SK-N-SH (cell line): Measurements from ENCODE around the gene PAAF1. TPM values are rescaled to one million over a fixed set of nuclear protein-coding genes. Genes with fewer than 3 reads are reported as not detected.

Experiments used
- CTCF ChIA-PET: fragments of 300-600, 350-600 bp; formaldehyde crosslinking; extraction: SDS; loops from one replicate; lab custom pipeline; 2021; lab: Yijun Ruan, JAX
- POLR2A ChIA-PET: fragments of 350-600 bp; sonication (Branson Sonifier 250); formaldehyde crosslinking; extraction: SDS; loops from one replicate; lab custom pipeline; 2020; ENCODE audit warnings: antibody characterized with exemption, inconsistent platforms; lab: Yijun Ruan, JAX
- DNase-seq: peaks from one replicate; pipeline ENCODE4 v3.0.0; 2012
- H2AFZ ChIP-seq: fragments of 200-600 bp; sonication (generic); 2 replicates; pipeline ENCODE4 v1.8.1; 2016; ENCODE audit warnings: antibody characterized with exemption, mild to moderate bottlenecking, low read depth
- H3F3A ChIP-seq: fragments of 200-600 bp; sonication (generic); replicated peaks from 2 replicates; pipeline ENCODE3; 2016; ENCODE audit warnings: antibody characterized with exemption, mild to moderate bottlenecking; ENCODE audit not compliant: insufficient read depth
- H3K27ac ChIP-seq, 2 experiments: fragments of 200-500 bp in 1 of 2; fragments of 200-600 bp in 1 of 2; sonication (Bioruptor generic) in 1 of 2; sonication (generic), shearing (Covaris generic) in 1 of 2; 2 replicates each; pipeline versions ENCODE4 v1.5.1 to v1.6.1; 2014 to 2016; ENCODE audit warnings: low read depth in 2 of 2, inconsistent platforms in 1 of 2, low read length in 1 of 2, mild to moderate bottlenecking in 1 of 2, mixed read lengths in 1 of 2
- H3K27me3 ChIP-seq: fragments of 200-600 bp; sonication (generic), shearing (Covaris generic); 2 replicates; pipeline ENCODE4 v1.6.1; 2016; ENCODE audit warnings: mixed run types; ENCODE audit not compliant: insufficient read depth
- H3K36me3 ChIP-seq, 2 experiments: fragments of 200-500 bp in 1 of 2; fragments of 200-600 bp in 1 of 2; sonication (Bioruptor generic) in 1 of 2; sonication (generic) in 1 of 2; replicated peaks in 1 of 2; 2 replicates each; pipeline versions ENCODE3 to v1.5.1; 2014 to 2016; ENCODE audit warnings: low read length in 1 of 2, mild to moderate bottlenecking in 1 of 2; ENCODE audit not compliant: insufficient read depth in 2 of 2, control insufficient read depth in 1 of 2
- H3K4me1 ChIP-seq, 2 experiments: fragments of 200-500 bp in 1 of 2; fragments of 200-600 bp in 1 of 2; sonication (Bioruptor generic) in 1 of 2; sonication (generic), shearing (Covaris generic) in 1 of 2; 2 replicates each; pipeline versions ENCODE4 v1.5.1 to v1.6.1; 2014 to 2016; ENCODE audit warnings: low read depth in 1 of 2, low read length in 1 of 2, mixed run types in 1 of 2; ENCODE audit not compliant: insufficient read depth in 2 of 2, control insufficient read depth in 1 of 2
- H3K4me2 ChIP-seq: fragments of 200-600 bp; sonication (generic), shearing (Covaris generic); 2 replicates; pipeline ENCODE4 v1.6.1; 2017; ENCODE audit warnings: mixed run types
- H3K4me3 ChIP-seq, 2 experiments: fragments of 200-500 bp in 1 of 2; fragments of 200-600 bp in 1 of 2; sonication (Bioruptor generic) in 1 of 2; sonication (generic), shearing (Covaris generic) in 1 of 2; 2 replicates each; pipeline versions ENCODE4 v1.5.1 to v1.8.1; 2014 to 2016; ENCODE audit warnings: low read depth in 2 of 2, inconsistent platforms in 1 of 2, low read length in 1 of 2, mild to moderate bottlenecking in 1 of 2, mixed read lengths in 1 of 2, moderate library complexity in 1 of 2
- H3K79me2 ChIP-seq: fragments of 200-600 bp; sonication (generic); 2 replicates; pipeline ENCODE4 v1.8.1; 2017; ENCODE audit warnings: mild to moderate bottlenecking; ENCODE audit not compliant: insufficient read depth
- H3K9ac ChIP-seq: fragments of 200-600 bp; sonication (generic); 2 replicates; pipeline ENCODE4 v1.6.1; 2017; ENCODE audit warnings: mixed run types
- H3K9me2 ChIP-seq: fragments of 200-600 bp; sonication (generic); 2 replicates; pipeline ENCODE4 v1.6.1; 2017; ENCODE audit warnings: mixed run types
- H3K9me3 ChIP-seq: fragments of 200-600 bp; sonication (generic); 2 replicates; pipeline ENCODE4 v1.6.1; 2017; ENCODE audit warnings: mixed run types, mild to moderate bottlenecking, moderate library complexity
- H4K20me1 ChIP-seq: fragments of 200-600 bp; sonication (generic); 2 replicates; pipeline ENCODE4 v1.6.1; 2017; ENCODE audit warnings: mild to moderate bottlenecking, mixed run types; ENCODE audit not compliant: insufficient read depth
- FOXM1 ChIP-seq: IDR thresholded peaks from 2 replicates; pipeline ENCODE4 v1.4.0; 2012; ENCODE audit warnings: low read depth, mild to moderate bottlenecking
- MXI1 ChIP-seq: IDR thresholded peaks from 2 replicates; pipeline ENCODE4 v1.6.1; 2012; ENCODE audit warnings: mild to moderate bottlenecking, low read depth, low read length, improper control_type of control experiment
- NRF1 ChIP-seq: IDR thresholded peaks from 2 replicates; pipeline ENCODE4 v1.6.1; 2012; ENCODE audit warnings: low read depth, mild to moderate bottlenecking, low read length
- TCF12 ChIP-seq: IDR thresholded peaks from 2 replicates; pipeline ENCODE4 v1.4.0; 2012
- YY1 ChIP-seq: IDR thresholded peaks from 2 replicates; pipeline ENCODE4 v1.4.0; 2012; ENCODE audit warnings: low read depth, mild to moderate bottlenecking
- WGBS: methylation state at CpG from one replicate; pipeline ENCODE4 v1.1.6; 2017; ENCODE audit warnings: low lambda C conversion rate; 5-methylcytosine and 5-hydroxymethylcytosine counted together
- polyA plus RNA-seq, 3 experiments: library from polyadenylated mRNA; depleted of rRNA; stranded (reverse); fragments of >200 nt; gene quantifications; 2 replicates each; pipeline ENCODE4 v1.2.3, GENCODE V29; 2012
- TF ChIP-seq, protein P1 (sequence below): IDR thresholded peaks from 2 replicates; pipeline ENCODE4 v1.4.0; 2012; ENCODE audit warnings: low read depth, borderline replicate concordance
- TF ChIP-seq, protein P2 (sequence below): IDR thresholded peaks from 2 replicates; pipeline ENCODE4 v1.4.0; 2012; ENCODE audit warnings: low read depth
- TF ChIP-seq, protein P3 (sequence below): fragments of 200-600 bp; sonication (generic); IDR thresholded peaks from 2 replicates; pipeline ENCODE4 v1.6.1; 2017; ENCODE audit warnings: antibody characterized with exemption, mild to moderate bottlenecking, moderate library complexity
- TF ChIP-seq, protein P4 (sequence below): IDR thresholded peaks from 2 replicates; pipeline ENCODE4 v1.6.1; 2012; ENCODE audit warnings: mild to moderate bottlenecking, low read depth, low read length, moderate library complexity

The PAAF1 gene
- polyA plus RNA-seq, 1 of the 3 experiments (the other 2 are of a cell fraction) = 23.2 TPM

DNA sequence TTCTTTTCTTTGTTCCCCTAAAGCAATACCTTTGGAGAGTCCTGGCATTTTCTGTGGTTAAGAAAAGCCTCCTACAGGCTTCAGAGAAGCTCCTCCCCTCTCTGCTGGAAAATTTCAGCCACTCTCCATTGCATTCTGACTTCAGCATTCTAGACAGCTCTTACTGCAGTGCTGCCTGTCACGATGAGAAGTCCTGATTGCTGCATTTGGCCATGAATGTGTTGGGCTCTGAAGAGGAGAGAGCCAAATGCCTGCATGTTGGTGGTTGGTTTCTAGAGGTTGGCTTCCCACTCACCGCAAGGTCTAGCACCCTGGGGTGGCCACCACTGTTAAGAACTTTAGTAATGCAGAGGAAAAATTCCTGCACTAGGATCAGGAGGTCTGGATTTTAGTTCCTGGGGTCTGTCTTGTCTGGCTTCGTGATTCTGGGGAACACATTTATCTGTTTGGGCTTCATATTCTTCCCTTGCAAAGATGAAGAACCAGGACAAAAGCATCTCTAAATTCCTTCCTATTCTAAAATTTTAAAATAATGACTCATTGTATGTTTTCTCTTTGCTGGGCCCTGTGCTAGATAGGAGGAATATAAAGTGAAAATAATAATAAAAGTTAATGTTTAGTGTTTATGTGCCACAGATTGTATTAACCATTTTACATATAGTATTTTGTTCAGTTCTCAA, 38.2 kb upstream of the PAAF1 start:
- H3K4me1 ChIP-seq = peaks cover 0 to 14% of the 10 kb centered on the region in 2 experiments; a peak in 2 of 4 replicates
- no peaks in the 10 kb centered on the region for H3K27me3 ChIP-seq
- POLR2A ChIA-PET = no interaction called here
- H4K20me1 ChIP-seq = no peaks in the 10 kb centered on the region
- no peaks in the 10 kb centered on the region for H3K36me3 ChIP-seq
- no peaks in the 10 kb centered on the region for H3K9me2 ChIP-seq
- no peaks in the 10 kb centered on the region for H3K9me3 ChIP-seq
- peak overlapping the region; percentile 30 for H2AFZ ChIP-seq
- TF ChIP-seq, protein P1, sequence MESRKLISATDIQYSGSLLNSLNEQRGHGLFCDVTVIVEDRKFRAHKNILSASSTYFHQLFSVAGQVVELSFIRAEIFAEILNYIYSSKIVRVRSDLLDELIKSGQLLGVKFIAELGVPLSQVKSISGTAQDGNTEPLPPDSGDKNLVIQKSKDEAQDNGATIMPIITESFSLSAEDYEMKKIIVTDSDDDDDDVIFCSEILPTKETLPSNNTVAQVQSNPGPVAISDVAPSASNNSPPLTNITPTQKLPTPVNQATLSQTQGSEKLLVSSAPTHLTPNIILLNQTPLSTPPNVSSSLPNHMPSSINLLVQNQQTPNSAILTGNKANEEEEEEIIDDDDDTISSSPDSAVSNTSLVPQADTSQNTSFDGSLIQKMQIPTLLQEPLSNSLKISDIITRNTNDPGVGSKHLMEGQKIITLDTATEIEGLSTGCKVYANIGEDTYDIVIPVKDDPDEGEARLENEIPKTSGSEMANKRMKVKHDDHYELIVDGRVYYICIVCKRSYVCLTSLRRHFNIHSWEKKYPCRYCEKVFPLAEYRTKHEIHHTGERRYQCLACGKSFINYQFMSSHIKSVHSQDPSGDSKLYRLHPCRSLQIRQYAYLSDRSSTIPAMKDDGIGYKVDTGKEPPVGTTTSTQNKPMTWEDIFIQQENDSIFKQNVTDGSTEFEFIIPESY = no peak
- TF ChIP-seq, protein P2, sequence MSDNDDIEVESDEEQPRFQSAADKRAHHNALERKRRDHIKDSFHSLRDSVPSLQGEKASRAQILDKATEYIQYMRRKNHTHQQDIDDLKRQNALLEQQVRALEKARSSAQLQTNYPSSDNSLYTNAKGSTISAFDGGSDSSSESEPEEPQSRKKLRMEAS = peak; percentile 12; the same call in 1 of the 2 replicates
- CTCF ChIA-PET = no interaction called here
- peak overlapping the region; percentile 18 to 54; a peak in 3 of 4 replicates for H3K27ac ChIP-seq
- peaks cover 6% of the 10 kb centered on the region for H3F3A ChIP-seq
- H3K79me2 ChIP-seq = no peaks in the 10 kb centered on the region
- DNase-seq = no peak
- H3K4me3 ChIP-seq = no peak overlapping the region
- 82% methylated on average over 3 of the region's 3 CpGs for WGBS
- H3K9ac ChIP-seq = no peak overlapping the region
- H3K4me2 ChIP-seq = peak overlapping the region; percentile 49; the same call in 1 of the 2 replicates

DNA sequence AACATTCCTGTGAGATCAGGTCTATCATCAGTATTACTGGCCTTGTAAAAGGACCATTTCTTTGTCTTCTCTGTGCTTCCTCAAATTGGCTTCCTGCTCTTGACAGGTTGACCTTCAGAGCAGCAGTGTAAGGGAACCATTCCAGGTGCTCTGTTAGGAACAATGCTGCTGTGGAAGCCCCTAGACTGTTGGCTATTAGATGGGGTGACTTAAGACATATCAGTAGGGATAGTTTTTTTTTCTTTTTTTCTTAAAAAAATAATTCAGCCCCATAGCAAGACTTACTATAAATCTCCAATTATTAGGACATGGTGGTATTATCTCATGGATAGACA, 37.7 kb upstream of the PAAF1 start:
- Histone ChIP-seq H3K4me1 (peaks cover 0 to 14% of the 10 kb centered on the region in 2 experiments; a peak in 2 of 4 replicates), H3K4me3 (no peak overlapping the region), H3K9me3 (no peaks in the 10 kb centered on the region), H4K20me1 (no peaks in the 10 kb centered on the region), H3K79me2 (no peaks in the 10 kb centered on the region), H3K9me2 (no peaks in the 10 kb centered on the region), H3K9ac (no peak overlapping the region), H3K27me3 (no peaks in the 10 kb centered on the region), H3K27ac (peak overlapping the region; percentile 18 to 54; a peak in 2 of 4 replicates), H3F3A (peaks cover 6% of the 10 kb centered on the region), H2AFZ (no peak overlapping the region; the same call in 1 of the 2 replicates), H3K4me2 (peak overlapping the region; percentile 49; the same call in 1 of the 2 replicates), H3K36me3 (no peaks in the 10 kb centered on the region)
- ChIA-PET CTCF (no interaction called here), POLR2A (no interaction called here)
- no peak for DNase-seq
- 0 out of 2 replicates have a peak, but pooled peaks have one; percentile 26 for TF ChIP-seq TCF12
- TF ChIP-seq FOXM1 = no peak

DNA sequence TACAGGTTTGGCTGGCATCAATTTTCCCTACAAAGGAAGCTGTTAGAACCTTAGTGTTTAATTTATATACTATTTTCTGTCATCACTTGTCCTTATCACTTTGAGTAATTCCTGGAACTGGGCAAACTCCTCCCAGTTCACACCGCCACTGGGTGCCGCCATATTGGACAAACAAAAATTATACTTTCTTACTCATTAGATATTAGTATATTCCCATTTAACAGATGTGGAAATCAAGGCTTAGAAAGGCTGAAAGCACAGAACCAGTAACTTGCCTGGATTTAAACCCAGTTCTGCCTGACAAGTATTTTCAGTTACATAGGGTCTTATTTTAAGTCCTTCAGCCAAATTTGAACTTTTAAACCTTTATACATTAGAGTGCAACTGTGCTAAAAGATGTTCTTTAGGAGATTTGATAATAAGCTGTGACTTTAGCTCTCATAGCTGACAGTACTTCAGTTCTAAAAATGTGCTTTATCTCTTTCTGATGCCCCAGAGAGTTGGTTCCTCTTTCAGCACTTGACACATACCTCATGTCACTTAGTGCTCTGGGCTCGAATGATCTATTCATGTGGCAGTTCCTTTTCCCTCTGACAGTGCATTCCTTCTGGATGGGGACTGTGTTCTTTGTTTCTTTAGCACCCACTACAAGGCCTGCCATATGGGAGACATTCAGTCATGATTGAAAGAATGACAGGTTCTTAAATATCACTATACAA, 25.6 kb upstream of the PAAF1 start:
- H4K20me1 ChIP-seq = no peaks in the 10 kb centered on the region
- no peaks in the 10 kb centered on the region; a peak in 1 of 4 replicates for H3K4me1 ChIP-seq
- no peaks in the 10 kb centered on the region for H3F3A ChIP-seq
- H2AFZ ChIP-seq = no peak overlapping the region
- ChIA-PET CTCF (no interaction called here), POLR2A (interaction anchor here (0.6 kb wide), 1 partner anchor 365 kb away, joined by 4 read pairs; no protein-coding TSS in a partner anchor)
- no peak overlapping the region for H3K4me2 ChIP-seq
- no peak overlapping the region for H3K9ac ChIP-seq
- no peaks in the 10 kb centered on the region for H3K27me3 ChIP-seq
- no peaks in the 10 kb centered on the region for H3K9me2 ChIP-seq
- peaks cover 0 to 2% of the 10 kb centered on the region in 2 experiments for H3K36me3 ChIP-seq
- no peaks in the 10 kb centered on the region for H3K79me2 ChIP-seq
- 96% methylated on average over 3 of the region's 3 CpGs for WGBS
- no peak for DNase-seq
- H3K9me3 ChIP-seq = no peaks in the 10 kb centered on the region
- H3K27ac ChIP-seq = no peak overlapping the region
- no peak overlapping the region for H3K4me3 ChIP-seq
- TF ChIP-seq MXI1 (no peak), TCF12 (no peak), FOXM1 (no peak), NRF1 (no peak), YY1 (no peak)
- TF ChIP-seq, protein P3, sequence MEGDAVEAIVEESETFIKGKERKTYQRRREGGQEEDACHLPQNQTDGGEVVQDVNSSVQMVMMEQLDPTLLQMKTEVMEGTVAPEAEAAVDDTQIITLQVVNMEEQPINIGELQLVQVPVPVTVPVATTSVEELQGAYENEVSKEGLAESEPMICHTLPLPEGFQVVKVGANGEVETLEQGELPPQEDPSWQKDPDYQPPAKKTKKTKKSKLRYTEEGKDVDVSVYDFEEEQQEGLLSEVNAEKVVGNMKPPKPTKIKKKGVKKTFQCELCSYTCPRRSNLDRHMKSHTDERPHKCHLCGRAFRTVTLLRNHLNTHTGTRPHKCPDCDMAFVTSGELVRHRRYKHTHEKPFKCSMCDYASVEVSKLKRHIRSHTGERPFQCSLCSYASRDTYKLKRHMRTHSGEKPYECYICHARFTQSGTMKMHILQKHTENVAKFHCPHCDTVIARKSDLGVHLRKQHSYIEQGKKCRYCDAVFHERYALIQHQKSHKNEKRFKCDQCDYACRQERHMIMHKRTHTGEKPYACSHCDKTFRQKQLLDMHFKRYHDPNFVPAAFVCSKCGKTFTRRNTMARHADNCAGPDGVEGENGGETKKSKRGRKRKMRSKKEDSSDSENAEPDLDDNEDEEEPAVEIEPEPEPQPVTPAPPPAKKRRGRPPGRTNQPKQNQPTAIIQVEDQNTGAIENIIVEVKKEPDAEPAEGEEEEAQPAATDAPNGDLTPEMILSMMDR = no peak
- TF ChIP-seq, protein P4, sequence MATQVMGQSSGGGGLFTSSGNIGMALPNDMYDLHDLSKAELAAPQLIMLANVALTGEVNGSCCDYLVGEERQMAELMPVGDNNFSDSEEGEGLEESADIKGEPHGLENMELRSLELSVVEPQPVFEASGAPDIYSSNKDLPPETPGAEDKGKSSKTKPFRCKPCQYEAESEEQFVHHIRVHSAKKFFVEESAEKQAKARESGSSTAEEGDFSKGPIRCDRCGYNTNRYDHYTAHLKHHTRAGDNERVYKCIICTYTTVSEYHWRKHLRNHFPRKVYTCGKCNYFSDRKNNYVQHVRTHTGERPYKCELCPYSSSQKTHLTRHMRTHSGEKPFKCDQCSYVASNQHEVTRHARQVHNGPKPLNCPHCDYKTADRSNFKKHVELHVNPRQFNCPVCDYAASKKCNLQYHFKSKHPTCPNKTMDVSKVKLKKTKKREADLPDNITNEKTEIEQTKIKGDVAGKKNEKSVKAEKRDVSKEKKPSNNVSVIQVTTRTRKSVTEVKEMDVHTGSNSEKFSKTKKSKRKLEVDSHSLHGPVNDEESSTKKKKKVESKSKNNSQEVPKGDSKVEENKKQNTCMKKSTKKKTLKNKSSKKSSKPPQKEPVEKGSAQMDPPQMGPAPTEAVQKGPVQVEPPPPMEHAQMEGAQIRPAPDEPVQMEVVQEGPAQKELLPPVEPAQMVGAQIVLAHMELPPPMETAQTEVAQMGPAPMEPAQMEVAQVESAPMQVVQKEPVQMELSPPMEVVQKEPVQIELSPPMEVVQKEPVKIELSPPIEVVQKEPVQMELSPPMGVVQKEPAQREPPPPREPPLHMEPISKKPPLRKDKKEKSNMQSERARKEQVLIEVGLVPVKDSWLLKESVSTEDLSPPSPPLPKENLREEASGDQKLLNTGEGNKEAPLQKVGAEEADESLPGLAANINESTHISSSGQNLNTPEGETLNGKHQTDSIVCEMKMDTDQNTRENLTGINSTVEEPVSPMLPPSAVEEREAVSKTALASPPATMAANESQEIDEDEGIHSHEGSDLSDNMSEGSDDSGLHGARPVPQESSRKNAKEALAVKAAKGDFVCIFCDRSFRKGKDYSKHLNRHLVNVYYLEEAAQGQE = no peak
- TF ChIP-seq, protein P2 = no peak
